GM12891 (cell line): ENCODE data around the gene RIN3.

Source experiments
- PAX5 ChIP-seq: IDR thresholded peaks from 2 replicates; pipeline ENCODE4 v1.6.1; 2011; ENCODE audit warnings: low read length, moderate library complexity, mild to moderate bottlenecking; ENCODE audit not compliant: insufficient read depth, severe bottlenecking
- POLR2A ChIP-seq: IDR thresholded peaks from 2 replicates; pipeline ENCODE4 v1.6.1; 2011; ENCODE audit warnings: low read depth, low read length, control low read depth
- POLR2AphosphoS5 ChIP-seq: IDR thresholded peaks from 2 replicates; pipeline ENCODE4 v1.6.1; 2011; ENCODE audit warnings: low read depth, low read length, control low read depth
- TAF1 ChIP-seq: IDR thresholded peaks from 2 replicates; pipeline ENCODE4 v1.6.1; 2011; ENCODE audit warnings: low read depth, low read length, control low read depth

- TF ChIP-seq POLR2A, result no peak
- TF ChIP-seq TAF1, result no peak
- no peak for TF ChIP-seq POLR2AphosphoS5
- TF ChIP-seq PAX5, result no peak
Measured at GRCh38 chr14:92499234-92499633, 14.3 kb upstream of the RIN3 start.
